Measurements from ENCODE around the gene BEX5.
"Not testable (repeated sequence)": the region's sequence is repeated elsewhere in the genome, so short reads cannot be mapped to it uniquely, and the experiment has no call there.

Gene BEX5

DNA sequence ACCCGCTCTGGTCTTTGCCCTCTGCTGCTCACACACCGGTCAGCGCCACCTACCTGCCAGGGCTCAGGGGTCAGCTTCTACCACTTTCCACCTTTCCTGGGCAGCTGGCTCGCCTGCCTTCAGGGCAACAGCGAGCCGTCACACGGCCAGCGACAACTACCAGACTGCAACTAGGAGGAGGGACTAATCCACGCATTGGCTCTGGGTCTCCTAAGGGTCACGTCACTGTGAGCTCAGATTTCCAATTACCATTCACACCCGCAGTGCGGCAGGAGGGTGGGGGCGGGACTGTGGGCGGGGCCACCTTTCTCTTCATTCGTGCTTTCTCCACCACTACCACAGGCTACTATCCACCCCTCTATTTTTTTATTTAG lies at the start of gene BEX5:
BEX5 (minus strand) TSS at position 172 of the 374 bp plus-strand sequence. CDS start 1,712 bp downstream, outside the sequence.
- DNase-seq, result peak; percentile 35 to 53

DNA sequence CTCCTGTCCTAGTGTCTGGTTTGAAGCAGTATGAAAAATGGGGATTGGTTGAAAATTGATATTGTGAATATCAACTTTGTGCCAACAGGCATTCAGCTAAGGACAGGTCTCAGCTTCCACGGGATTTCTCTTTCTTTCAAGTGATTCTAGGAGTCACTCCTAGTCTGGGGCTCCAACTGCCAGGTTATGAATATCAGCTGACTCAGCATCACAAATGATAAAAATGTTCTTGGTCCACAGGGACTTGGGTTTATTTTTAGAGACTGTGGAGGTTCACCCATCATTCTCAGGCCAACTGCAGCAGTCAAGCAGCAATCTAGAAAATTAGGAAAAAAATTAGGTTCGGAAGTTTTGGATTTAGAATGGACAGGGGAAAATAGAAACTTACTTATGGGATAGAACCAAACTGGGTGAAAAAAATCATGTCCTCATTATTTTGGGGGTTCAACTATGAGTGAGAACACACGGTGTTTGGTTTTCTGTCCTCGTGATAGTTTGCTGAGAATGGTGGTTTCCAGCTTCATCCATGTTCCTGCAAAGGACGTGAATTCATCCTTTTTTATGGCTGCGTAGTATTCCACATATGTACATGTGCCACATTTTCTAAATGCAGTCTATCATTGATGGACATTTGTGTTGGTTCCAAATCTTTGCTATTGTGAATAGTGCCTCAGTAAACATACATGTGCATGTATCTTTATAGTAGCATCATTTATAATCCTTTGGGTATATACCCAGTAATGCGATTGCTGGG lies 30.4 kb upstream of the BEX5 start:
- no peak for DNase-seq

DNA sequence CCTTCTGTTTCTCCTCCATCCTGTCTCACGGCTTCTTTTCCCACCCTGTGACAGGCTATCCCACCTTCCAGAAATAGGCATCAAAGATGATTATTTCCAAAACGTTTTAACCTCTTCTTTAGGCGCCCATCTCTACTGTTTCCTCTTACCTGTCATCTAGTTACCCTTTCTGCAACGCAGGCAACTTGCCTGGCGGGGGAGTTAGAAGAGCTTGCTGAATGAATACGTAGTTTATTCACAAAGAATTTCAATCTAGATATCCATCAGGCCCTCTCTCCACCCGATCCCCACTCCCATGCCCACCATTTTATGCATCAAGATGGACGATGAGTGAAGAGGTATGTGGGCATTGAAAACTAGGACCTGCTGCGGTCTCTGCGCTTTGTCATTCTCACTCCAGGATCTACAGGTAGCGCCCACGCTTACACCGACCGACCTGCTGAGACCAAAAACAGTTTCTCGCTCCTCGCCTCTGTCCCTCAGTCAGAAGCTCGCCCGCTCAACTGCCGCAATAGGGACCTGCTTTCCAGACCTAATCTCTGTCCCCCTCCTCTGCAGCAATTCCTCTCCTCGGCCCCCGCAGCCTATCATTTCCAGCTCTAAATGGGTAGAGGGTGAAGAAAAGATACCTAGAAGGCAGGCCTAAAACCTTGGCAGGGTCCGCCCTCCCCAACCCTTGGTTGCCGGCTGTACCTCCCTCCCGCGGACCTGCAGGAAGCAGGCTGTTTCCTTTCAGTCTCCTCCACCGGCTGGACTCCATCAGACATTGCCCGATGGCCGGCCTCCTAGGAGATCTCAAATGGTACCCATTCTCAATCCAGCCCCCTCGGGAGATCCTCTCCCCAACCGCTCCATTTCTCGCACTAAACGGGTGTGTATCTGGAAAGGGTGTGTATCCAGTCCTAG lies 624 bp downstream of the BEX5 start:
- no peak for DNase-seq

DNA sequence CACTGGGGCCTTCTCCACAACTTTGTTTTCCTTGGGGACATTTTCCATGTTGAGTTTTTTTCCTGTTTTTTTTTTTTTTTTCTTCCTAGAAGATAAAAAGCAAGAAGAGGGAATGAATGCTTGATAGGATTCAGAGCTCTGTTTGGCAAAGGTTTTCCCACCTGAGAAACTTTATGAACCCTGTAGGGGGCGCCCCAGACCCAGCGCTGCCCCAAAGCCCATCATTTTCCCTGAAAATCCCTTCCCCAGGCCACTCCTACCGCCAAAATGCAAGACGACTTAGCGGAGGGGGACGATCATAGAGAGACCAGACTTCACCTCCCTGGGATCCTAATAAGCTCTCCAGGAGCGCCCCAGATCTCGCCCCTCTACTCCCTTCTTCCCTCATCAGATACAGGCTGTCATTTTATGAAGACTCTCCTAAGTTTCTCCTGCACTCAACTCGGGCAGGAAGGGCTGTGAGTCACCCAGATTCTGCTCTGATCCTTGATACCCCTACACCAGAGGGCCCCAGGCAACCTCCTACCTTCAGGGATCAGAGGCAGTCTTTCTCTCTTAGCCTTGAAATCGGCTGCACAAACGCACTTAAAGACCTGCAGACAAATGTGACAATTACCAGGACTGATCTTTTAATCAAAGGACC lies 1.4 kb downstream of the BEX5 start:
- DNase-seq, result peak in 1 of 2 experiments; percentile 13

DNA sequence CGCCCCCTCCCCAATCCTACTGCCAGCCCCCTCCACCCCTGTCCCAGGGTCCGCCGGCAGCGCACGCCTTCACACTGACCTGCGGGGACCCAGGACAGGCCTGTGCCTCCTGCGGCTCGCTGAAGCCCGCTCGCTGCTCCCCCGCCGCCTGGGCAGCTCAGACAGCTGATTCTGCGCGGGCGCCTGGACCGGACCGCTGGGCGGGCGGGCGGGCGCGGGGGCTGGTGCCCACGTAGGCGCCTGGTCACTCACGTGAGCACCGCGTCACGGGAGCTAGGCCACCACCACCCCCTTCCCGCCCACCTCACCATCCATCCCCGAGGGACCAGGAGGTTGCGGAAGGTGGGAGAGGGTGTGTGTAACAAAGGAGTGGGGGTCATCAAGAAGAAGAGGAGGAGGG lies 13.5 kb downstream of the BEX5 start, which contains the start of gene TCEAL6:
TCEAL6 (minus strand) TSS at position 208 of the 400 bp plus-strand sequence.
- DNase-seq, result peak in 1 of 2 experiments; percentile 33

DNA sequence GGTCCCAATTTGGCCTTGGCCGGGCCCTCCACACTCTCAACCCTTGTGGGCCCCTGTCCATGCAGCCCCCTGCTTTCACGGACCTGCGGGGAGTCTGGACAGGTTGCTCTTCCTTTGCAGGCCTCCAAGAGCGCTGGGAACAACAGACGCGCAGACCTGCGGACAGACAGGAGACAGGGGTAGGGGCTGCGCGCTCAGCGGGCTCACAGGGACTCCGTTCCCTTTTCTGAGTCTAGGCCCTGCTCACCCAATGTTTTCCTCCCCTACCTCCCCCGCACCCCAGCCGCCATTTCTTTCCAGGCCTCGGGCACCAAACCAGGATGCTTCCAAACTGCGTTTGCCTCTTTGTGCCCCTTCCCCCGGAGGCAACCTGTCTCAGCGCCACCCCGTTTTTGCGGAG lies 14.1 kb downstream of the BEX5 start:
- DNase-seq, result not testable (repeated sequence)

DNA sequence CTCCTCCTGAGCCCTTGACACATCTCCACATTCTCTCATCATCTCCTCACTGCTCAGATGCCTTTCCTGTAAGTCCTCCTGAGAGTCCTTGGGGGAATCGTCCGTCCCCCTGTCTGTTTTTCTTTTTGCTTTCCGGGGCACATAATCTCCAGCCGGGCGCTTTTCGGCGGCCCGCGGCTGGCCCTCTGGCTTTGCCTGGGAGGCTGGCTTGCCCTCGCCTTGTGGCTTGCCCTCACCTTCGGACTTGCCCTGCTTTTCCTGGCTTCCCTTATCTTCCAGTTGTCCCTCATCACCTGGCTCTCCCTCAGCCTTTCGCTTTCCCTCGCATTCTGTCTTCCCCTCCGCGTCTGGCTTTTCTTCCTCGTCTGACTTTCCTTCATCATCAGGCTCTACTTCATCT lies 14.9 kb downstream of the BEX5 start:
- DNase-seq, result not testable (repeated sequence)

DNA sequence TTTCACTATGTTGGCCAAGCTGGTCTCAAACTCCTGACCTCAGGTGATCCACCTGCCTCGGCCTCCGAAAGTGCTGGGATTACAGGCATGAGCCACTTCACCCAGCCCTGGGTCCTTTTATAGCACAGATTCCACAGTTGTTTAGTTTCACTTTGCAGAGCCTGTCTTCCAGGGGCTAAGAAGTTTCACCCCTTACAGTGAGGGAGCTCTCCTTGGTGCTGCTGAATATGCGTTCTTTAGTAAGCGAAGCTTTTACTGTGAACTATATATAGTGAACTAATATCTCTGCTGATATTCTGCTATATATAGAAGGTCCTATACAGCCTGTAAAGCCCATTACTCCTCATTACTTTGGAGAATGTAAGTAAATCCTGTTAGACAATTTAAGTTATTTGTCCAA lies 17.7 kb downstream of the BEX5 start:
- no peak for DNase-seq

DNA sequence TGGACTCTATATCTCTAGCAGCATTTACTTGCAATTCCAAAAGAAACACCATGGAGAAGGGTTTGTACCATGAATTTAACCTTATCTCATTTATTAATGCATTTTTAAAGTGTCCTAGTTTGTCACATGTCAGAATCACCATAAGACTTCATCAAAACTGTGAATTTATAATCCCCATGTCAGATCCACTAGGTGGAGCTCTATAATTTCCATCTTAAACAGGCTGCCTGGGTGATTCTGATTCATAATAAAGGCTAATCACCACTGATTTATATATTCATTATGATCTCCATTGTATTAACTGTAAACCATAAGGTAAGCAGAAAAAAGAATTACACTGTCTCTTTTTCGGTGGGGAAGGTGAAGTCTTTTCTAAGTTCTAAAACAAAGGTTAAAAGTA lies 26.3 kb downstream of the BEX5 start:
- DNase-seq, result peak in 1 of 2 experiments; percentile 1

DNA sequence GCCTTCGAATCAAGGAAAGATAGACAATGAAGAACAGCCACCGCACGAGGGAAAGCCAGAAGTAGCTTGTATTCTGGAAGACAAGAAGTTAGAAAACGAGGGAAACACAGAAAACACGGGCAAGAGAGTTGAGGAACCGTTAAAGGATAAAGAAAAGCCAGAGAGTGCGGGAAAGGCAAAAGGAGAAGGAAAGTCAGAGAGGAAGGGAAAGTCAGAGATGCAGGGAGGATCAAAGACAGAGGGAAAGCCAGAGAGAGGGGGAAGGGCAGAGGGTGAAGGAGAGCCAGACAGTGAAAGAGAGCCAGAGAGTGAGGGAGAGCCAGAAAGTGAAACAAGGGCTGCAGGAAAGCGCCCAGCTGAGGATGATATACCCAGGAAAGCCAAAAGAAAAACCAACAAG lies 28.9 kb downstream of the BEX5 start:
- no peak for DNase-seq

DNA sequence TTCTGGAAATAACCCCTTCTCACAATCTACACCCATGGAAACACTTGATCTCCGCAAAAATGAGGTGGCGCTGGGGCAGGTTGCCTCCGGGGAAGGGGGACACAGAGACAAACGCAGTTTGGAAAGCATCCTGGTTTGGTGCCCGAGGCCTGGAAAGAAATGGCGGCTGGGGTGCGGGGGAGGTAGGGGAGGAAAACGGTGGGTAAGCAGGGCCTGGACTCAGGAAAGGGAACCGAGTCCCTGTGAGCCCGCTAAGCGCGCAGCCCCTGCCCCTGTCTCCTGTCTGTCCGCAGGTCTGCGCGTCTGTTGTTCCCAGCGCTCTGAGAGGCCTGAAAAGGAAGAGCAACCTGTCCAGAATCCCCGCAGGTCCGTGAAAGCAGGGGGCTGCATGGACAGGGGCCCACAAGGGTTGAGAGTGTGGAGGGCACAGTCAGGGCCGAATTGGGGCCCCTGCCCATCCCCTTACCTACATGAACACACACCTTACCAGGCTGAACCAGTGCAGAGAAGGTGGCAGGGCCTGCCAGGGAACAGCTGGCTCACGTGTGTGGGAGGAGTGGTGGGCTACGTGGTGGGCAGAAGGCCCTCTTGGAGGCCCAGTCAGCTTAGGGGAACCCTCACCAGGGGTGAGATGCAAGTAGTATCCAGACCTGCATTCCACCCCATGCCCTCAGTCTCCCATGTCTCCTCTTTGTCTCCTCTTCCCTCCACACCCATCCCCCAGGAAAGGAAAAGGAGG lies 29.5 kb downstream of the BEX5 start:
- not testable (repeated sequence) for DNase-seq

DNA sequence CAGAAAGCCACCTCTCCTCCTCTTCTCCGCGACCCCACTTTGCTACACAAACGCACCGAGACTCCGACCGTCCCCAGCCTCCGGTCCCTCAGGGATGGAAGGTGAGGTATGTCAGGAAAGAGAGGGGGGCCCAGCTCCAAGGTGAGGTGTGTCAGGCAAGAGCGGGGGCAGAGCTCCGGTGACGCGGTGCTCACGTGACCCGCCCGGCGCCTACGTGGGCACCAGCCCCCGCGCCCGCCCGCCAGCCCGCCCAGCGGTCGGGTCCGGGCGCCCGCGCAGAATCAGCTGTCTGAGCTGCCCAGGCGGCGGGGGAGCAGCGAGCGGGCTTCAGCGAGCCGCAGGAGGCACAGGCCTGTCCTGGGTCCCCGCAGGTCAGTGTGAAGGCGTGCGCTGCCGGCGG lies 30.3 kb downstream of the BEX5 start, which contains the start of gene TCEAL2:
TCEAL2 (plus strand) TSS at position 244 of the 400 bp plus-strand sequence. CDS start 1,152 bp downstream, outside the sequence.
- peak in 1 of 2 experiments; percentile 9 for DNase-seq

DNA sequence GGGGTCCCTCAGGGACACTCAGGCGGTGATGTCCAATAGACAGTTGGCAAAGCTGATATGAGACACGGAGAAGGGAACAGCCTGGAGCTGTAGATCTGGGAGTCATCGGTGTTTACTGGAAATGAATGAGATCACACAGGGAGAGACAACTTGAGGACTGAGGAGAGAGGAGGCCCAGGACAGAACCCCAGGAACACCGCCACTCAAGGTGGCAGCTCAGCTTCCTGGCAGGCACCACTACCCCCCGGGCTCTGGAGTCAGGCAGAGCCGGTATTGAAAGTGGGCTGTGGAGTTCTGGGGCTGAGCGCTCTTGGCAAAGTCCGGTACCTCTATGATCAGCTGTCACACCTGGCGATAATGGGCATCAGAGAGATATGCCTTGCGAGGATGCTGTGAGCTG lies 30.8 kb downstream of the BEX5 start:
- DNase-seq, result not testable (repeated sequence)

DNA sequence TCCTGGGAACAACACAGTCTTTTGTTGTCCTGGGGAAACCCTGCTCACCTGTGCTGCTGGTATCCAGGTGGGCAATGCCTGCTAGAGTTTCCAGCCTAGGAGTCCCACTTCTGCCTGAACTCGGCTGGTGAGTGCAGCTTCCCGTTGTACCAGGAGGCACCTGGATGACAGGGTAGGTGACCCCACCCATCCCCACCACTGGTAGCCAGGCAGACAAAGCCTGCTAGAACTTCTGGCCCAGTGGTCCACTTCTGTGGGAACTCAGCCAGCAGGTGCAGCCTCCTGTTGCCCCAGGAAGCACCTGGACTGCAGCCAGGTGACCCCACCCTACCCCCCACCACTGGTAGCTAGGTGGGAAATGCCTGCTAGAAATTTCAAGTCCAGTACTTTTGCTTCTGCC lies 40.0 kb downstream of the BEX5 start:
- no peak for DNase-seq

DNA sequence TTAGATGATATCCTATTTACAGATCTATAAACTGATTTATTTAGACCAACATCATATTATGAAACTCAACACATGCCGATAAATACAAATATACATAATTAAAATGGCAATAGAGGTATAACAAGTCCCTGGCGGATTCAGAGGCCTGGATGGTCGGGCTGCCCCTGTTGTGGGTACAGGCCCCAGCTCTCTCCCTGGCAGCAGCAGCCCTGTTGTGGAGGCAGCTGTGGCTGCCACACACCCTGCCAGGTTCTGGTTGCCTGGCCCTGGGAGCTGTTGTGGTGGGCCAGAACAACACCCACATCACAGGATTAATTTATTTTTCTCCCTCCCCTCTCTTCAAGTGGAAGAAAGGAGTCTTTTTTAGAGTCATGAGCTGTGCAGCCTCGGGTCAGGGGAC lies 42.4 kb downstream of the BEX5 start:
- DNase-seq, result no peak
